ENCODE measurements around the gene ACSF3. TPM values are rescaled to one million over a fixed set of nuclear protein-coding genes. Genes with fewer than 3 reads are reported as not detected.

The ACSF3 gene
- total and polyA plus RNA-seq, 2 experiments from 2014 or later = 20.7 to 28.0 TPM

- no peak for TF ChIP-seq EZH2phosphoT487 (IDR thresholded peaks at IDR 0.05; ENCODE audit: low read depth, severe bottlenecking, unreplicated experiment)
- TF ChIP-seq, protein P1, sequence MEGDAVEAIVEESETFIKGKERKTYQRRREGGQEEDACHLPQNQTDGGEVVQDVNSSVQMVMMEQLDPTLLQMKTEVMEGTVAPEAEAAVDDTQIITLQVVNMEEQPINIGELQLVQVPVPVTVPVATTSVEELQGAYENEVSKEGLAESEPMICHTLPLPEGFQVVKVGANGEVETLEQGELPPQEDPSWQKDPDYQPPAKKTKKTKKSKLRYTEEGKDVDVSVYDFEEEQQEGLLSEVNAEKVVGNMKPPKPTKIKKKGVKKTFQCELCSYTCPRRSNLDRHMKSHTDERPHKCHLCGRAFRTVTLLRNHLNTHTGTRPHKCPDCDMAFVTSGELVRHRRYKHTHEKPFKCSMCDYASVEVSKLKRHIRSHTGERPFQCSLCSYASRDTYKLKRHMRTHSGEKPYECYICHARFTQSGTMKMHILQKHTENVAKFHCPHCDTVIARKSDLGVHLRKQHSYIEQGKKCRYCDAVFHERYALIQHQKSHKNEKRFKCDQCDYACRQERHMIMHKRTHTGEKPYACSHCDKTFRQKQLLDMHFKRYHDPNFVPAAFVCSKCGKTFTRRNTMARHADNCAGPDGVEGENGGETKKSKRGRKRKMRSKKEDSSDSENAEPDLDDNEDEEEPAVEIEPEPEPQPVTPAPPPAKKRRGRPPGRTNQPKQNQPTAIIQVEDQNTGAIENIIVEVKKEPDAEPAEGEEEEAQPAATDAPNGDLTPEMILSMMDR (IDR thresholded peaks at IDR 0.05; ENCODE audit: poor library complexity) = no peak
- TF ChIP-seq EZH2 (IDR thresholded peaks at IDR 0.05; ENCODE audit: borderline replicate concordance) = no peak
- H3K36me3 ChIP-seq (replicated peaks; ENCODE audit: insufficient read depth, low read depth) = no peaks in the 10 kb centered on the region
- no peaks in the 10 kb centered on the region for H3K4me1 ChIP-seq (ENCODE audit: insufficient read depth)
- no peaks in the 10 kb centered on the region for H3K9me3 ChIP-seq (ENCODE audit: low read depth)
- H3K4me3 ChIP-seq = no peak overlapping the region
- H3K4me2 ChIP-seq = no peak overlapping the region
- no peaks in the 10 kb centered on the region for H4K20me1 ChIP-seq (ENCODE audit: insufficient read depth, poor library complexity, severe bottlenecking)
- no peaks in the 10 kb centered on the region for H3K79me2 ChIP-seq
- 84% methylated on average over 5 of the region's 21 CpGs for WGBS (ENCODE audit: low lambda C conversion rate, missing lambda C conversion rate)
- H3K27me3 ChIP-seq = no peaks in the 10 kb centered on the region
- H2AFZ ChIP-seq = no peak overlapping the region
- H3K27ac ChIP-seq = no peak overlapping the region
- H3K9me2 ChIP-seq (replicated peaks; ENCODE audit: insufficient read depth) = no peaks in the 10 kb centered on the region
- DNase-seq (ENCODE audit: low spot score) = no peak
Observed at GRCh38 chr16:89050119-89050867, 43.4 kb upstream of the ACSF3 start.

GRCh38 chr16:89050868-89051311, 42.8 kb upstream of the ACSF3 start:
- Histone ChIP-seq H3K27ac (no peak overlapping the region), H3K9me2 (replicated peaks; ENCODE audit: insufficient read depth) (no peaks in the 10 kb centered on the region), H3K4me1 (ENCODE audit: insufficient read depth) (no peaks in the 10 kb centered on the region), H4K20me1 (ENCODE audit: insufficient read depth, poor library complexity, severe bottlenecking) (no peaks in the 10 kb centered on the region), H3K4me3 (no peak overlapping the region), H3K27me3 (no peaks in the 10 kb centered on the region), H3K79me2 (no peaks in the 10 kb centered on the region), H3K4me2 (no peak overlapping the region), H2AFZ (no peak overlapping the region), H3K9me3 (ENCODE audit: low read depth) (no peaks in the 10 kb centered on the region), H3K36me3 (replicated peaks; ENCODE audit: insufficient read depth, low read depth) (no peaks in the 10 kb centered on the region)
- 83% methylated on average over 11 of the region's 23 CpGs for WGBS (ENCODE audit: low lambda C conversion rate, missing lambda C conversion rate)
- TF ChIP-seq EZH2 (IDR thresholded peaks at IDR 0.05; ENCODE audit: borderline replicate concordance) = no peak
- TF ChIP-seq EZH2phosphoT487 (IDR thresholded peaks at IDR 0.05; ENCODE audit: low read depth, severe bottlenecking, unreplicated experiment) = no peak
- TF ChIP-seq, protein P1 (IDR thresholded peaks at IDR 0.05; ENCODE audit: poor library complexity) = no peak
- no peak for DNase-seq (ENCODE audit: low spot score)

DNA sequence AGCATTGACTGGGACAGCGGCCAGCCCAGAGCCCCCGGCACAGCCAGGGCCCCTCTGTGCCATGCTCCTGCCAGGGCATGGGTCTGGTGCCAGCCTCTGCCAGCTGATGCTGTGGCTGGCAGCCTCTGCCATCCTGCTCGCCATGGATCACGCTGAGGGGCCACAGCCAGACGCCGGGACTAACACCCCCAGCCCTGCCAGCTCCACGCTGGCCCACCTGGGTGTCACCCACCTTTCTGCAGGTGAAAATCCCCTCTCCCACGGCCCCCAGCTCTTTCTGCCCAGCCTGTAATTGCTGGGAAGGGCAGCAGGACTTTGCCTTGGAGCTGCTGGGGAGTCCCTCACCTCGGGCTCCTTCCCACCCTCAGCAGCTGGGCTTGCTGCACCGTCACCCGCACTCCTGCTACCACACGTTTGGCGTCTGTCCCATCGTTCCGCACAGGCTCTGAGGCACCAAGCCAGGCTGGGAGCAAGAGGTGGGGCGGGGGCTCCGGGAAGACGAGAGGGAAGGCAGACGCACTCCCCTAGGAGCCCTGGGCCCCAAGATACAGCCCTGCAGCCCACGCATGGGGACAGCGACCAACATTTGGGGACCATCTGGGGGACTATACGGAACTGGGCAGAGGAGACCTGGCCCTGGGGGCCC, 42.0 kb upstream of the ACSF3 start:
- Histone ChIP-seq H3K4me3 (no peak overlapping the region), H3K79me2 (no peaks in the 10 kb centered on the region), H3K9me3 (ENCODE audit: low read depth) (no peaks in the 10 kb centered on the region), H3K4me1 (ENCODE audit: insufficient read depth) (no peaks in the 10 kb centered on the region), H3K36me3 (replicated peaks; ENCODE audit: insufficient read depth, low read depth) (no peaks in the 10 kb centered on the region), H4K20me1 (ENCODE audit: insufficient read depth, poor library complexity, severe bottlenecking) (no peaks in the 10 kb centered on the region), H3K27ac (no peak overlapping the region), H3K4me2 (no peak overlapping the region), H2AFZ (no peak overlapping the region), H3K27me3 (no peaks in the 10 kb centered on the region), H3K9me2 (replicated peaks; ENCODE audit: insufficient read depth) (no peaks in the 10 kb centered on the region)
- no peak for DNase-seq (ENCODE audit: low spot score)
- TF ChIP-seq EZH2 (IDR thresholded peaks at IDR 0.05; ENCODE audit: borderline replicate concordance) (no peak), EZH2phosphoT487 (IDR thresholded peaks at IDR 0.05; ENCODE audit: low read depth, severe bottlenecking, unreplicated experiment) (no peak)
- TF ChIP-seq, protein P1 (IDR thresholded peaks at IDR 0.05; ENCODE audit: poor library complexity) = no peak
- 84% methylated on average over 20 of the region's 22 CpGs for WGBS (ENCODE audit: low lambda C conversion rate, missing lambda C conversion rate)

All from hepatocyte (in vitro differentiated cells).